Breast epithelium (tissue), 4 donors: ENCODE measurements around the gene GRPEL2. TPM values are rescaled to one million over a fixed set of nuclear protein-coding genes. Genes with fewer than 3 reads are reported as not detected.

Experiments used
- DNase-seq, 2 donors: peaks; one replicate each; pipeline ENCODE4 v3.0.0-alpha.2; 2019; ENCODE audit warnings: low spot score in 2 of 2
- H3K27ac ChIP-seq, 2 donors: fragments of 200-600 bp; sonication (generic) in 1 of 2; one replicate each; pipeline ENCODE4 v1.5.1; 2016 to 2019; ENCODE audit warnings: mild to moderate bottlenecking in 1 of 2
- H3K27me3 ChIP-seq, 2 donors: fragments of 200-600 bp; sonication (generic) in 1 of 2; one replicate each; pipeline versions ENCODE4 v1.5.1 to v1.6.0; 2017 to 2019; ENCODE audit warnings: control low read depth in 1 of 2, mild to moderate bottlenecking in 1 of 2
- H3K36me3 ChIP-seq: fragments of 200-600 bp; one replicate; pipeline ENCODE4 v1.5.1; 2019
- H3K4me1 ChIP-seq, 2 donors: fragments of 200-600 bp; sonication (generic); one replicate each; pipeline ENCODE4 v1.5.1; 2016 to 2019; ENCODE audit warnings: control low read depth in 1 of 2
- H3K4me3 ChIP-seq, 3 donors: fragments of 200-600 bp; sonication (generic); 1 replicate in 2 of 3; 2 replicates in 1 of 3; pipeline ENCODE4 v1.5.1; 2016 to 2019; ENCODE audit warnings: mild to moderate bottlenecking in 3 of 3, moderate library complexity in 2 of 3
- H3K9me3 ChIP-seq, 2 donors: fragments of 200-600 bp; sonication (generic) in 1 of 2; one replicate each; pipeline ENCODE4 v1.5.1; 2016 to 2019; ENCODE audit warnings: control low read depth in 1 of 2
- CTCF ChIP-seq, 3 donors: fragments of 450-650 bp; IDR thresholded peaks; one replicate each; pipeline ENCODE4 v1.5.1; 2016 to 2017; ENCODE audit warnings: antibody characterized with exemption in 3 of 3, mild to moderate bottlenecking in 3 of 3, moderate library complexity in 3 of 3
- POLR2A ChIP-seq: fragments of 450-650 bp; IDR thresholded peaks from one replicate; pipeline ENCODE4 v1.6.1; 2016; ENCODE audit warnings: antibody characterized with exemption, mild to moderate bottlenecking, moderate library complexity
- POLR2AphosphoS5 ChIP-seq, 3 donors: sonication (generic); formaldehyde crosslinking; IDR thresholded peaks; one replicate each; pipeline ENCODE4 v1.6.1; 2017; ENCODE audit warnings: antibody characterized with exemption in 3 of 3
- intact Hi-C: fragments of 100-400 bp; cut with DNase I; formaldehyde crosslinking; loops from one replicate; pipeline ENCODE4 v1.15.1; 2023; ENCODE audit warnings: low total_unique reads
- total RNA-seq, 3 donors: library from RNA; depleted of rRNA; stranded (reverse); fragments of >200 nt; gene quantifications; one replicate each; pipeline ENCODE4 v1.1.0, GENCODE V29; 2016

Gene GRPEL2
- total RNA-seq, 3 donors from 2014 or later: 14.4 to 17.1 (median 16.5) TPM

- TF ChIP-seq POLR2AphosphoS5 (IDR thresholded peaks at IDR 0.05): no peak
- TF ChIP-seq CTCF (IDR thresholded peaks at IDR 0.05): no peak
- intact Hi-C loops: no loop called here
- Histone ChIP-seq H3K27ac (no peak overlapping the region), H3K9me3 (no peaks in the 10 kb centered on the region), H3K36me3 (no peaks in the 10 kb centered on the region), H3K4me3 (no peak overlapping the region), H3K27me3 (no peaks in the 10 kb centered on the region), H3K4me1 (peaks cover 0 to 7% of the 10 kb centered on the region in 2 donors)
- no peak for DNase-seq
These were observed 26.1 kb upstream of the GRPEL2 start for GRCh38 chr5:149319174-149319573.

- intact Hi-C loops: no loop called here
- TF ChIP-seq POLR2A (no peak), CTCF (IDR thresholded peaks at IDR 0.05) (no peak), POLR2AphosphoS5 (IDR thresholded peaks at IDR 0.05) (no peak)
- Histone ChIP-seq H3K4me3 (no peak overlapping the region), H3K27ac (peak overlapping the region; percentile 1 to 23), H3K9me3 (no peaks in the 10 kb centered on the region), H3K4me1 (peaks cover 0 to 7% of the 10 kb centered on the region in 2 donors), H3K36me3 (no peaks in the 10 kb centered on the region), H3K27me3 (no peaks in the 10 kb centered on the region)
- DNase-seq: peak; percentile 80 to 84
These were observed 24.4 kb upstream of the GRPEL2 start for GRCh38 chr5:149320791-149321330.

GRCh38 chr5:149322518-149322917, 22.8 kb upstream of the GRPEL2 start:
- H3K4me1 ChIP-seq: peaks cover 0 to 7% of the 10 kb centered on the region in 2 donors
- H3K4me3 ChIP-seq: no peak overlapping the region
- H3K36me3 ChIP-seq: no peaks in the 10 kb centered on the region
- no peaks in the 10 kb centered on the region for H3K27me3 ChIP-seq
- H3K27ac ChIP-seq: no peak overlapping the region
- intact Hi-C loops: no loop called here
- TF ChIP-seq POLR2A: no peak
- TF ChIP-seq CTCF (IDR thresholded peaks at IDR 0.05): no peak
- no peak for TF ChIP-seq POLR2AphosphoS5 (IDR thresholded peaks at IDR 0.05)
- no peak for DNase-seq
- no peaks in the 10 kb centered on the region for H3K9me3 ChIP-seq

- Histone ChIP-seq H3K27me3 (no peaks in the 10 kb centered on the region), H3K27ac (no peak overlapping the region), H3K36me3 (no peaks in the 10 kb centered on the region), H3K4me3 (no peak overlapping the region), H3K9me3 (no peaks in the 10 kb centered on the region), H3K4me1 (peaks cover 0 to 7% of the 10 kb centered on the region in 2 donors)
- TF ChIP-seq POLR2A (no peak), CTCF (IDR thresholded peaks at IDR 0.05) (no peak), POLR2AphosphoS5 (IDR thresholded peaks at IDR 0.05) (no peak)
- intact Hi-C loops: no loop called here
- no peak for DNase-seq
These were observed 22.1 kb upstream of the GRPEL2 start for GRCh38 chr5:149323210-149323609.

GRCh38 chr5:149323621-149324205, 21.6 kb upstream of the GRPEL2 start:
- no peaks in the 10 kb centered on the region for H3K36me3 ChIP-seq
- H3K27ac ChIP-seq: no peak overlapping the region
- DNase-seq: no peak
- H3K4me1 ChIP-seq: peaks cover 0 to 7% of the 10 kb centered on the region in 2 donors
- intact Hi-C loops: no loop called here
- no peaks in the 10 kb centered on the region for H3K9me3 ChIP-seq
- no peak overlapping the region for H3K4me3 ChIP-seq
- TF ChIP-seq POLR2AphosphoS5 (IDR thresholded peaks at IDR 0.05): no peak
- no peak for TF ChIP-seq CTCF (IDR thresholded peaks at IDR 0.05)
- no peak for TF ChIP-seq POLR2A
- no peaks in the 10 kb centered on the region for H3K27me3 ChIP-seq
